HCT116 (cell line): ENCODE results near the gene ARHGAP10. TPM values are rescaled to one million over a fixed set of nuclear protein-coding genes. Genes with fewer than 3 reads are reported as not detected.

Experiments
- ATAC-seq: fragments of 200-7000 bp; cut with Tn5 transposase; 2 replicates; pipeline ENCODE4 v1.9.1; 2020; ENCODE audit warnings: mild to moderate bottlenecking, moderate library complexity
- BruUV-seq: library from RNA; stranded (reverse); fragments of 400-500 nt; replicated peaks from 2 replicates; lab custom pipeline; 2021; lab: Mats Ljungman, UMichigan
- CTCF ChIA-PET: fragments of 300-600 bp; sonication (Branson Sonifier 250); formaldehyde crosslinking; loops from one replicate; lab custom pipeline; 2021; ENCODE audit warnings: antibody characterized with exemption; lab: Charles Lee
- POLR2A ChIA-PET: fragments of 300-600, 350-600 bp; sonication (Branson Sonifier 250); formaldehyde crosslinking; loops from one replicate; lab custom pipeline; 2021; ENCODE audit warnings: antibody characterized with exemption; lab: Charles Lee
- RAD21 ChIA-PET, 2 experiments: fragments of 300-600 bp; sonication (Branson Sonifier 250); formaldehyde crosslinking; loops; one replicate each; lab custom pipeline; 2023; ENCODE audit warnings: low total read pairs in 2 of 2; ENCODE audit not compliant: uncharacterized antibody in 2 of 2, unreplicated experiment in 2 of 2, low non-redundant PET in 1 of 2; lab: Charles Lee
- DNase-seq: peaks from one replicate; pipeline ENCODE4 v3.0.0-alpha.2; 2010; ENCODE audit warnings: low read depth, low spot score
- H2AFZ ChIP-seq: fragments of 200-600 bp; shearing (Covaris generic), sonication (generic); 2 replicates; pipeline ENCODE4 v1.6.1; 2017; ENCODE audit warnings: low read depth, mixed run types, mixed read lengths, antibody characterized with exemption, low read length; ENCODE audit not compliant: poor library complexity, severe bottlenecking
- H3K27ac ChIP-seq: 2 replicates; pipeline ENCODE4 v1.5.1; 2012; ENCODE audit warnings: low read depth, low read length
- H3K27me3 ChIP-seq: fragments of 200-600 bp; sonication (generic); 2 replicates; pipeline ENCODE4 v1.6.1; 2016; ENCODE audit warnings: mixed run types, low read length, mixed read lengths; ENCODE audit not compliant: insufficient read depth
- H3K36me3 ChIP-seq, 2 experiments: fragments of 200-500 bp in 1 of 2; fragments of 200-600 bp in 1 of 2; sonication (Bioruptor generic) in 1 of 2; sonication (generic) in 1 of 2; 2 replicates each; pipeline versions ENCODE4 v1.5.1 to v1.6.1; 2014 to 2016; ENCODE audit warnings: low read length in 2 of 2, inconsistent platforms in 1 of 2, mixed read lengths in 1 of 2, mixed run types in 1 of 2; ENCODE audit not compliant: insufficient read depth in 2 of 2, control insufficient read depth in 1 of 2
- H3K4me1 ChIP-seq, 2 experiments: fragments of 200-600 bp in 1 of 2; sonication (generic) in 1 of 2; 2 replicates each; pipeline versions ENCODE4 v1.5.1 to v1.6.1; 2012 to 2017; ENCODE audit warnings: low read length in 2 of 2, inconsistent platforms in 1 of 2, mild to moderate bottlenecking in 1 of 2, mixed read lengths in 1 of 2, mixed run types in 1 of 2, moderate library complexity in 1 of 2; ENCODE audit not compliant: insufficient read depth in 2 of 2, control insufficient read depth in 1 of 2
- H3K4me2 ChIP-seq: fragments of 200-600 bp; sonication (generic); 2 replicates; pipeline ENCODE4 v1.6.1; 2017; ENCODE audit warnings: mixed run types, low read length, mixed read lengths
- H3K4me3 ChIP-seq, 2 experiments: fragments of 200-600 bp in 1 of 2; sonication (generic) in 1 of 2; replicated peaks in 1 of 2; 2 replicates each; pipeline ENCODE4 v1.5.1; 2011 to 2016; ENCODE audit warnings: low read length in 2 of 2, control low read depth in 1 of 2, low read depth in 1 of 2, mild to moderate bottlenecking in 1 of 2, mixed read lengths in 1 of 2, mixed run types in 1 of 2
- H3K79me2 ChIP-seq: fragments of 200-600 bp; sonication (generic); 2 replicates; pipeline ENCODE4 v1.6.1; 2017; ENCODE audit warnings: mild to moderate bottlenecking, mixed run types, low read length, moderate library complexity, mixed read lengths; ENCODE audit not compliant: insufficient read depth
- H3K9ac ChIP-seq: fragments of 200-600 bp; sonication (generic); 2 replicates; pipeline ENCODE4 v1.6.1; 2016; ENCODE audit warnings: low read length, mixed read lengths
- H3K9me2 ChIP-seq: fragments of 200-600 bp; sonication (generic), shearing (Covaris generic); 2 replicates; pipeline ENCODE4 v1.6.1; 2017; ENCODE audit warnings: mixed run types, mild to moderate bottlenecking, moderate library complexity; ENCODE audit not compliant: insufficient read depth
- H3K9me3 ChIP-seq, 2 experiments: fragments of 200-500 bp in 1 of 2; fragments of 200-600 bp in 1 of 2; sonication (Bioruptor generic) in 1 of 2; sonication (generic) in 1 of 2; 2 replicates each; pipeline ENCODE4 v1.6.1; 2014 to 2017; ENCODE audit warnings: low read length in 2 of 2, mixed read lengths in 2 of 2, inconsistent platforms in 1 of 2, low read depth in 1 of 2, mild to moderate bottlenecking in 1 of 2, mixed run types in 1 of 2, moderate library complexity in 1 of 2; ENCODE audit not compliant: control insufficient read depth in 1 of 2, insufficient read depth in 1 of 2
- H4K20me1 ChIP-seq: fragments of 200-600 bp; sonication (generic), shearing (Covaris generic); 2 replicates; pipeline ENCODE4 v1.6.1; 2017; ENCODE audit warnings: mixed run types, mild to moderate bottlenecking, moderate library complexity; ENCODE audit not compliant: insufficient read depth
- ELF1 ChIP-seq: IDR thresholded peaks from 2 replicates; pipeline ENCODE4 v1.6.1; 2012; ENCODE audit warnings: low read depth, borderline replicate concordance
- JUND ChIP-seq: IDR thresholded peaks from 2 replicates; pipeline ENCODE4 v1.6.1; 2012
- POLR2A ChIP-seq: IDR thresholded peaks from 2 replicates; pipeline ENCODE4 v1.7.0; 2011; ENCODE audit warnings: borderline replicate concordance; ENCODE audit not compliant: insufficient read depth, insufficient read length; ENCODE audit errors: extremely low read depth
- POLR2AphosphoS5 ChIP-seq: IDR thresholded peaks from 2 replicates; pipeline ENCODE4 v1.6.1; 2011; ENCODE audit warnings: mild to moderate bottlenecking, low read depth, low read length, moderate library complexity
- ZNF274 ChIP-seq: fragments of 200-500 bp; sonication (Bioruptor generic); IDR thresholded peaks from 2 replicates; pipeline ENCODE4 v1.6.1; 2014; ENCODE audit warnings: mild to moderate bottlenecking, low read depth, low read length, inconsistent platforms
- intact Hi-C: fragments of 100-400 bp; cut with micrococcal nuclease; formaldehyde crosslinking; loops from 2 replicates; pipeline ENCODE4 v1.10.0; 2022
- total RNA-seq: library from RNA; stranded (reverse); gene quantifications from one replicate; pipeline ENCODE4 v1.2.1, GENCODE V29; 2021; ENCODE audit not compliant: unreplicated experiment
- TF ChIP-seq, protein P1 (sequence below): IDR thresholded peaks from 2 replicates; pipeline ENCODE4 v1.6.1; 2012
- TF ChIP-seq, protein P2 (sequence below), 3 experiments: fragments of 200-600 bp in 1 of 3; sonication (generic) in 1 of 3; IDR thresholded peaks in 2 of 3; conservative IDR thresholded peaks in 1 of 3; 2 replicates each; pipeline ENCODE4 v1.5.1; 2012 to 2017; ENCODE audit warnings: low read depth in 2 of 3, low read length in 2 of 3, antibody characterized with exemption in 1 of 3, borderline replicate concordance in 1 of 3, control low read depth in 1 of 3, mild to moderate bottlenecking in 1 of 3, mixed read lengths in 1 of 3, mixed run types in 1 of 3, moderate library complexity in 1 of 3; ENCODE audit not compliant: insufficient read depth in 1 of 3

Gene ARHGAP10
- total RNA-seq, 1 experiment from 2014 or later: 24.7 TPM

DNA sequence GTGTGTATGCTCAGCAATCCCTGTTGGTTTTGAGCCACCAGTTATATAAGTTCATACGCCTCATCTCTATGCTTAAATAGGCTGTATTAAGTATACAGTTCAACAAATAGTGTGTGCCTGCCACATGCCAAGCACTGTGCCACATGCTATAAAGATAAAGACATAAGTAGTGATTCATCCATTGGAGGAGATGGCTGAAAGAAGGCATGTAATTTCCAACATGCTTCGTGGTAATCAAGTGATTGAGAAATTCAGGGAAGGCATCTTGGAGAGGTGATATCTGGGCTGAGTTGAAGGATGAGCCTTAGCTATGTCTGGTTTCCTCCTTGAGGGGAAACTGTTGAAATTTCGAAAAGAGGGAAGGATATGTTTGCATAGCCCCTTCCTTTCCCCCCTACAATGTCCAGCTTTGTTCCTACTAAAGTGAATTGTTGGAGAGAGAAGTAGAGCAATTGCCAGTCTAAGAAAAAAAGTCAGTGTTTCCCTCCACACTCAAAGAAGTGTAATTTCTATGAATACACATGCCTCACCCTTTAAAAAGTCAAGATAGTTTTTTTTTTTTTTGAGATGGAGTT, 96.5 kb downstream of the ARHGAP10 start:
- H4K20me1 ChIP-seq: no peaks in the 10 kb centered on the region; the same call in 1 of the 2 replicates
- intact Hi-C loops: no loop called here
- H3K4me2 ChIP-seq: no peak overlapping the region
- no peak overlapping the region for H3K4me3 ChIP-seq
- no peak overlapping the region for H3K27ac ChIP-seq
- H3K27me3 ChIP-seq: no peaks in the 10 kb centered on the region
- no peak overlapping the region for H2AFZ ChIP-seq
- ChIA-PET RAD21 (no interaction called here), CTCF (no interaction called here), POLR2A (no interaction called here)
- H3K9me2 ChIP-seq: no peaks in the 10 kb centered on the region
- no peak overlapping the region for H3K9ac ChIP-seq
- H3K4me1 ChIP-seq: peaks cover 38 to 61% of the 10 kb centered on the region in 2 experiments
- ATAC-seq (no peak), DNase-seq (no peak)
- H3K79me2 ChIP-seq: peaks cover 10% of the 10 kb centered on the region; the same call in 1 of the 2 replicates
- no peaks in the 10 kb centered on the region for H3K9me3 ChIP-seq
- BruUV-seq: no TSS peak
- H3K36me3 ChIP-seq: no peaks in the 10 kb centered on the region; a peak in 1 of 4 replicates
- TF ChIP-seq POLR2AphosphoS5 (no peak), JUND (no peak), POLR2A (no peak), ZNF274 (no peak), ELF1 (no peak)
- TF ChIP-seq, protein P1, sequence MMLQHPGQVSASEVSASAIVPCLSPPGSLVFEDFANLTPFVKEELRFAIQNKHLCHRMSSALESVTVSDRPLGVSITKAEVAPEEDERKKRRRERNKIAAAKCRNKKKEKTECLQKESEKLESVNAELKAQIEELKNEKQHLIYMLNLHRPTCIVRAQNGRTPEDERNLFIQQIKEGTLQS: no peak
- TF ChIP-seq, protein P2, sequence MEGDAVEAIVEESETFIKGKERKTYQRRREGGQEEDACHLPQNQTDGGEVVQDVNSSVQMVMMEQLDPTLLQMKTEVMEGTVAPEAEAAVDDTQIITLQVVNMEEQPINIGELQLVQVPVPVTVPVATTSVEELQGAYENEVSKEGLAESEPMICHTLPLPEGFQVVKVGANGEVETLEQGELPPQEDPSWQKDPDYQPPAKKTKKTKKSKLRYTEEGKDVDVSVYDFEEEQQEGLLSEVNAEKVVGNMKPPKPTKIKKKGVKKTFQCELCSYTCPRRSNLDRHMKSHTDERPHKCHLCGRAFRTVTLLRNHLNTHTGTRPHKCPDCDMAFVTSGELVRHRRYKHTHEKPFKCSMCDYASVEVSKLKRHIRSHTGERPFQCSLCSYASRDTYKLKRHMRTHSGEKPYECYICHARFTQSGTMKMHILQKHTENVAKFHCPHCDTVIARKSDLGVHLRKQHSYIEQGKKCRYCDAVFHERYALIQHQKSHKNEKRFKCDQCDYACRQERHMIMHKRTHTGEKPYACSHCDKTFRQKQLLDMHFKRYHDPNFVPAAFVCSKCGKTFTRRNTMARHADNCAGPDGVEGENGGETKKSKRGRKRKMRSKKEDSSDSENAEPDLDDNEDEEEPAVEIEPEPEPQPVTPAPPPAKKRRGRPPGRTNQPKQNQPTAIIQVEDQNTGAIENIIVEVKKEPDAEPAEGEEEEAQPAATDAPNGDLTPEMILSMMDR (IDR thresholded peaks at IDR 0.05 in 2 of 3, conservative IDR thresholded peaks at IDR 0.05 in 1 of 3; ENCODE audit: borderline replicate concordance in 1 of 3, insufficient read depth in 1 of 3, low read depth in 2 of 3, low read length in 2 of 3): no peak
